Stomach smooth muscle (tissue), 2 donors: ENCODE measurements around the gene SHC3.

Experiments
- H3K27ac ChIP-seq: one replicate; pipeline ENCODE4 v1.7.0; 2013; ENCODE audit warnings: mild to moderate bottlenecking, low read length, inconsistent platforms
- H3K27me3 ChIP-seq, 2 donors: one replicate each; pipeline ENCODE4 v1.7.0; 2013; ENCODE audit warnings: low read length in 2 of 2; ENCODE audit not compliant: insufficient read depth in 2 of 2, control insufficient read depth in 1 of 2
- H3K36me3 ChIP-seq, 2 donors: one replicate each; pipeline ENCODE4 v1.7.0; 2013; ENCODE audit warnings: low read length in 2 of 2; ENCODE audit not compliant: control insufficient read depth in 2 of 2, insufficient read depth in 2 of 2
- H3K4me1 ChIP-seq: one replicate; pipeline ENCODE4 v1.7.0; 2013; ENCODE audit warnings: low read length; ENCODE audit not compliant: control insufficient read depth, insufficient read depth
- H3K4me3 ChIP-seq, 2 donors: one replicate each; pipeline ENCODE4 v1.7.0; 2013; ENCODE audit warnings: low read length in 2 of 2
- H3K9ac ChIP-seq, 2 donors: one replicate each; pipeline ENCODE4 v1.7.0; 2013; ENCODE audit warnings: low read length in 2 of 2, mild to moderate bottlenecking in 1 of 2
- H3K9me3 ChIP-seq, 2 donors: one replicate each; pipeline ENCODE4 v1.7.0; 2013; ENCODE audit warnings: low read length in 2 of 2; ENCODE audit not compliant: control insufficient read depth in 2 of 2
- donor health status: healthy.
- donor health status: Pancreatic carcinoma.

The SHC3 gene

DNA sequence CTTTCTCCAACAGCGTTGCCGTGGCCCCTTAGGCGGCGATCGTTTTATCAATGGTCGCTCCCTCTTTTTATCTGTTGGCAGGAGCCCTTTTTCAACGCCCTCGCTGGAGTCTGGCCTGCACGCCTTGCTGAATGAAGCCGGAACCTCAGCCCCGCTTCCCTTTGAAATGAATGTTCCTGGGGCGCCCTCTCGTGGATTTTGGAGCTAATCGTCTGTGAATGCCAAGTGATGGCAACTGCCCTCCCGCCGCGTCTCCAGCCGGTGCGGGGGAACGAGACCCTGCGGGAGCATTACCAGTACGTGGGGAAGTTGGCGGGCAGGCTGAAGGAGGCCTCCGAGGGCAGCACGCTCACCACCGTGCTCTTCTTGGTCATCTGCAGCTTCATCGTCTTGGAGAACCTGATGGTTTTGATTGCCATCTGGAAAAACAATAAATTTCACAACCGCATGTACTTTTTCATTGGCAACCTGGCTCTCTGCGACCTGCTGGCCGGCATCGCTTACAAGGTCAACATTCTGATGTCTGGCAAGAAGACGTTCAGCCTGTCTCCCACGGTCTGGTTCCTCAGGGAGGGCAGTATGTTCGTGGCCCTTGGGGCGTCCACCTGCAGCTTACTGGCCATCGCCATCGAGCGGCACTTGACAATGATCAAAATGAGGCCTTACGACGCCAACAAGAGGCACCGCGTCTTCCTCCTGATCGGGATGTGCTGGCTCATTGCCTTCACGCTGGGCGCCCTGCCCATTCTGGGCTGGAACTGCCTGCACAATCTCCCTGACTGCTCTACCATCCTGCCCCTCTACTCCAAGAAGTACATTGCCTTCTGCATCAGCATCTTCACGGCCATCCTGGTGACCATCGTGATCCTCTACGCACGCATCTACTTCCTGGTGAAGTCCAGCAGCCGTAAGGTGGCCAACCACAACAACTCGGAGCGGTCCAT lies 177.4 kb downstream of the SHC3 start:
- Histone ChIP-seq H3K27me3 (no peaks in the 10 kb centered on the region), H3K4me1 (peaks cover 56% of the 10 kb centered on the region), H3K36me3 (peaks cover 22 to 24% of the 10 kb centered on the region in 2 donors), H3K27ac (peak overlapping the region; percentile 60), H3K9ac (peak overlapping the region; percentile 1 to 21), H3K9me3 (no peaks in the 10 kb centered on the region), H3K4me3 (peak overlapping the region; percentile 31 to 64)

DNA sequence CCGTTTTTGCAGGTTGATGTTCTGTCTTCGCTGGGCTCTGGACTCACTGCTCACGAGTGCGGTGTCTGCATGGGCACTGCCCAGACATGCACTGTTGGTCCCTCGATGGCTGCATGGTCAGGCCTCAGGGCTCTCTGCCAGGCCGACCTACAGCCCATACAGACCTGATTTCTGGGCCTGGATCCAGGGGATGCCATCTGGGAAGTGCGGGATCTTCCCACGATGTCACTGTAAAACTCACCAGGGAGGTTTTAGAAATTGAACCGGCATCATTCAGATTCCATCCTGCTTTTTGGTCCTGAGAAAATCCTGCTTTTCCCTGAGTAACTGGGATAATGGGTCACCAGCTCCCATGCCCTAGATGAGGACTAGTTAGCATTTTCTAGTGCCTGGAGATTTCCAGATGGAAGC lies 178.2 kb downstream of the SHC3 start:
- Histone ChIP-seq H3K27ac (peak overlapping the region; percentile 60), H3K36me3 (peaks cover 23 to 24% of the 10 kb centered on the region in 2 donors), H3K4me3 (peak overlapping the region in 1 of 2 donors; percentile 64), H3K9me3 (no peaks in the 10 kb centered on the region), H3K27me3 (no peaks in the 10 kb centered on the region), H3K4me1 (peaks cover 61% of the 10 kb centered on the region), H3K9ac (peak overlapping the region in 1 of 2 donors; percentile 1)

DNA sequence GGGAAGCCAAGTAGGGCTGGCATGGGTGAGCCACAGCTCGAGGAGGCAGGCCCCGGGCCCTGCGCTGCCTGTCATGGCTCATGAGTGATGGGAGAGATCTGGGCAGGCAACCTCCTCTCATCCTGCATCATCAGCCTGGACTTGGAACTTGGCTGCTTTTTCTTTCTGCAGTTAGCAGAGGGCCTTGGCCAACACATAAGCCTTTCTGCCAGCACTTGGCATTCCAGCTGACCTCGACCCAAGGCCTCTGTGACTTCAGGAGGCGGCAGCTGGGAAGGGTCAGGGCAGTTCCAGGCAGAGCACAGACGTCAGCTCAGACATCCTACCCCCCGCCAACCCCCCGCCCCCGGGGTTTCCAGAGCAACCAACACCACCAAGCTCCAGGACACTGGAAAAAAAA lies 179.7 kb downstream of the SHC3 start:
- Histone ChIP-seq H3K9ac (peak overlapping the region in 1 of 2 donors; percentile 24), H3K36me3 (peaks cover 19 to 20% of the 10 kb centered on the region in 2 donors), H3K9me3 (no peaks in the 10 kb centered on the region), H3K27me3 (no peaks in the 10 kb centered on the region), H3K27ac (peak overlapping the region; percentile 83), H3K4me3 (no peak overlapping the region), H3K4me1 (peaks cover 71% of the 10 kb centered on the region)

DNA sequence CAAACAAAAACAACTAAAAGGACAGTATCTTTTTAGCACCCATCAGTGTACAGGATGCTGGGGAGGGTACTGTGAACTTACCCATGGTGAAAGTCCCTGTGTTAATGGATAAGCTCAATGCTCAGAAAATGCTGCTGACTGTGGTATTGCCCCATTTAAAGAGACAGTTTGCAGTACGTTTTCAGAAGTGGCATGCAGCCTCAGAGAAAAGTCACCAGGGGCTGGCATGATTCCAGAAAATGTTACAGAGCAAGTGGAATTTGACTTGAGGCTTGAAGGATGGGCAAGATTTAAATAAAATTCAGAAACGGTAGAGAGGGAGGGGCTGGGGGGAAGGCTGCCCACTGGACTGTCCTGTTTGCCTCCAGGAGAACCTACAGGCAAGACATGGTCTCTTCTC lies 180.1 kb downstream of the SHC3 start:
- peak overlapping the region in 1 of 2 donors; percentile 24 for H3K9ac ChIP-seq
- peaks cover 74% of the 10 kb centered on the region for H3K4me1 ChIP-seq
- H3K27me3 ChIP-seq = no peaks in the 10 kb centered on the region
- no peaks in the 10 kb centered on the region for H3K9me3 ChIP-seq
- peaks cover 16 to 18% of the 10 kb centered on the region in 2 donors for H3K36me3 ChIP-seq
- H3K4me3 ChIP-seq = no peak overlapping the region
- H3K27ac ChIP-seq = peak overlapping the region; percentile 83

DNA sequence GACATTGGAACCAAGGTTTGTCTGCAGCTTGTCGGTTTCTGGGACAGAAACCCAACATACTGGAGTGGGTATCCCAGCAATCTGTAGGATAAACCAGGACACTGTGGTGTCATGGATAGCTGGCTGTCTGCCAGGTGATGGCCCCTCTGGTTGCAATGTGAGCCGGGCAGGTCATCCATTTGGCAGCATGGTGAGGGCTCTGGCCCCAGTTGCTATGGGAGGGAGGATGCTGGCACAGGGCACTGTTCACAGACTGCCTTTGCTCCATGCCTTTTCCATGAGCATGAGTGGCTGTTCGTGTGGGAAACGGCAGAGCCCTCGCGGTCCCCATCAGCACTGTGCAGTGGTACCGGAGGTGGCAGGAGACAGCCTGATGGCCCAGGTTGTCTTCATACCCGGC lies 181.0 kb downstream of the SHC3 start:
- Histone ChIP-seq H3K27me3 (no peaks in the 10 kb centered on the region), H3K9ac (peak overlapping the region in 1 of 2 donors; percentile 13), H3K36me3 (peaks cover 9 to 10% of the 10 kb centered on the region in 2 donors), H3K4me1 (peaks cover 74% of the 10 kb centered on the region), H3K4me3 (peak overlapping the region in 1 of 2 donors; percentile 15), H3K9me3 (no peaks in the 10 kb centered on the region), H3K27ac (peak overlapping the region; percentile 83)

GRCh38 chr9:88996921-88997235 lies 181.7 kb downstream of the SHC3 start:
- Histone ChIP-seq H3K36me3 (peaks cover 3 to 4% of the 10 kb centered on the region in 2 donors), H3K9ac (no peak overlapping the region), H3K4me3 (no peak overlapping the region), H3K27ac (no peak overlapping the region), H3K27me3 (no peaks in the 10 kb centered on the region), H3K9me3 (no peaks in the 10 kb centered on the region), H3K4me1 (peaks cover 77% of the 10 kb centered on the region)

GRCh38 chr9:88996046-88996920 lies 182.3 kb downstream of the SHC3 start:
- Histone ChIP-seq H3K27ac (no peak overlapping the region), H3K4me3 (peak overlapping the region in 1 of 2 donors; percentile 22), H3K36me3 (peaks cover 0 to 4% of the 10 kb centered on the region in 2 donors), H3K4me1 (peaks cover 73% of the 10 kb centered on the region), H3K9ac (no peak overlapping the region), H3K9me3 (no peaks in the 10 kb centered on the region), H3K27me3 (no peaks in the 10 kb centered on the region)

DNA sequence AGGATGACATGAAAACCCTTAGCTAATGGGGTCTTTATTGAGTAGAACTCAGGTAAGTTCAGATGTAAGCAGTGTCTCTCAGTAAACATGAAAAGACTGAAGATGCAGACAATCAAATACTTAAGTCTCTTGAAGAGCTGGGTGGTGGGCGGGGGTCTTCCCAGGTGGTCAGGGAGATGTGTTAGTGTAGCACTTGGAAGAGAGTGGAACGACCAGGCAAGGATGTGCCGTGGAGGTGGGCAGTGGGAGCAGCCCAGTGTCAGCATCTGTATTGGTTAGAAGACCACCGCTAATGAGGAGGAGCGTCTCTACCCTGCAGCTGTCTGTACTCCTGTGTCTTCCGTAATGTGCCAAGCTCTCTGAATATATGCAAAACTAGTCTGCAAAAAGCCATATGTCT lies 183.0 kb downstream of the SHC3 start:
- Histone ChIP-seq H3K4me3 (peak overlapping the region; percentile 22 to 98), H3K36me3 (peaks cover 0 to 4% of the 10 kb centered on the region in 2 donors), H3K9ac (peak overlapping the region in 1 of 2 donors; percentile 78), H3K9me3 (no peaks in the 10 kb centered on the region), H3K27me3 (no peaks in the 10 kb centered on the region), H3K4me1 (peaks cover 68% of the 10 kb centered on the region), H3K27ac (no peak overlapping the region)

DNA sequence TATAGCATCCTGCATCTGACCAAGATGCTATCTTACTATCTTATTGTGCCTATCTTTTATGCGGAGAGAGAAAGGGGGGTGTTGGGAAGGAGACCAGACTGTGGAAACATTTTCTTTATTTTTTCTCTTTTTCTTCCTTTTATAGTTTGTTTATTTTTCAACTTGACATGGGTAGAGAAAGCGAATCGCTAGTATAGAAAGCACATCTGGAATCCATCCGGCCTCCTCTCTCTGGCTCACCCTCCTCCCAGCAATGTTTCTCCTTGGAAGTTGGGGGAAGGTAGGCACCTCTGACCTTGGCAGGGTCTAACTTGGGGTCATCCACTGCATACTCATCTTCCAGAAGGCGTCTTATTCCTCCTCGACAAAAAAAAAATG lies 183.4 kb downstream of the SHC3 start:
- Histone ChIP-seq H3K9me3 (no peaks in the 10 kb centered on the region), H3K4me1 (peaks cover 66% of the 10 kb centered on the region), H3K4me3 (peak overlapping the region; percentile 1 to 98), H3K9ac (peak overlapping the region in 1 of 2 donors; percentile 78), H3K36me3 (peaks cover 0 to 4% of the 10 kb centered on the region in 2 donors), H3K27ac (no peak overlapping the region), H3K27me3 (no peaks in the 10 kb centered on the region)

- Histone ChIP-seq H3K27ac (peak overlapping the region; percentile 67), H3K36me3 (peaks cover 0 to 4% of the 10 kb centered on the region in 2 donors), H3K27me3 (no peaks in the 10 kb centered on the region), H3K4me1 (peaks cover 69% of the 10 kb centered on the region), H3K9ac (peak overlapping the region; percentile 2 to 78), H3K9me3 (no peaks in the 10 kb centered on the region), H3K4me3 (peak overlapping the region; percentile 91 to 98)
Observed at GRCh38 chr9:88994469-88995199, 184.0 kb downstream of the SHC3 start.
